Germinal center (tissue), 1 donor: ENCODE results near the gene NACA.
A peak's percentile ranks its signal among the peaks of the same experiment; 100 is the strongest.
"Not testable (repeated sequence)": the region's sequence is repeated elsewhere in the genome, so short reads cannot be mapped to it uniquely, and the experiment has no call there.

Experiments
- DNase-seq: peaks from one replicate; pipeline ENCODE4 v3.0.0; 2012; ENCODE audit warnings: mixed read lengths, low spot score

Gene NACA

DNA sequence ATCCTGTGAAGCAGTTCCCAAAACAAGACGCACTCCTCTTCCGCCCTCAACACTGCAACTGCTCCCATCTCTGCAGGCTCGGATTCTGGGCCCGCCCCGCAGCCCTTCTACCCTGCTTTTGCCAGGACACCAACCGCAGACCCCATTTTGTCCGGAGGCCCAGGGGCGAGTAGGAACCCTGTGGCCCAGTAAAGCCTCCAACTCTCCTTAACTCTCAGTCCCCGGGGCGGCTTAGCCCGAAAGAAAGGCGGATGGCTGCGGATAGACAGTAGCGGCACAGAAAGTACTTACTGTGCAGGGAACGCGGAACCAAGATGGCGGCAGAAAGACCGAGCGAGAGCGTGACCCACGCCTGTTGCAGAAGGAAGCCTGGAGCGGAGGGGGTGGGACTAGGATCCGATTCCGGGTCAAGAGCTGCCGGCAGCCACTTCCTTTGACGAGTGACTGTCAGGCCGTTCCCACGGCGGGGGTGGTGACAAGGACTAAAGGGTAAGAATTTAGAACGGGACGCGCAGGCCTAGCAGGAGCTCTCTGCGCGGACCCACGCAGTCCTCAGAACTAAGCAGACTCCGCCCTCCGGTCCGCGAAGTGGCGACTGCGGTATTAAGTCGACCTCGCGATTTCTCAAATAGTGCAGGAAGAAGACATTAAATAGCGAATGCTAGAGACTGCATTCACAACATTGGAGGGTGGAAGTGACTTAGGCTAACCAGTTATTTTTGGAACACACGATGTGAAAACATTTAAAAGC is at the start of gene NACA:
Gene NACA (minus strand): TSS at position 328 of the 751 bp plus-strand sequence. CDS start 778 bp downstream, outside the sequence.
- DNase-seq = peak; percentile 97

DNA sequence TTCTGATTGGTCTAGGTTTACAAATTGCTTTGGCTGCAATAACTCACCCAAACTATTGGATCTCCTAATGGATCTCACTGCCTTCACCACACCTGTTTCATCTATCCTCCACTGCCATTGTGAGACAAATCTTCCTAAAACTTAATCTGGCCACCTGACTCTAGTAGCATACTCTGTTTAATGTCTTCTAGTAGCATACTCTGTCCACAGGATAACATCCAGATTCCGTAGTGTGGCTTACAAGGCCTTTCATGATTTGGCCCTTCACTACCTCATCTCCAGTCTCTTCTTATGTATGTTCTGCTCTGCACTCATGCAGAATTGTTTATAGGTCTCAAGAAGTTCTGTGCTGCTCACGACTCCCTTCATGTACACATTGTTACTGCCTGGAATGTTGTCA is 48.0 kb upstream of the NACA start:
- DNase-seq = no peak

DNA sequence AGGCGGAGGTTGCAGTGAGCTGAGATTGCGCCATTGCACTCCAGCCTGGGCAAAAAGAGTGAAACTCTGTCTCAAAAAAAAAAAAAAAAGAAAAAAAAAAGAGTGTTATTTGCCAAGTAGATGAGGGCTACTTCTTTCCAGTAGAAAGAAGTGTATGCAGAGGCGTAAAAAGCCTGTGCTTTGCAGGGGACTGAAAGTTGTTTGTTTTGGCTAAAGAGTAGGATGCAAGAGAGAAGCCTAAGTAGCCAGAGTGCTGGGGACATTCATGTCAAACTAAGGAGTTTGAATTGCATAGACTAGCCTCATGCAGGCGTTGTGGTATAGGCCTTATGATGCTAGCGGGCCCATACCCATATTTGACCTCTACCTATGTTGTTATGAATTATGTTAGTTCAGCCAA is 47.5 kb upstream of the NACA start:
- DNase-seq = no peak

DNA sequence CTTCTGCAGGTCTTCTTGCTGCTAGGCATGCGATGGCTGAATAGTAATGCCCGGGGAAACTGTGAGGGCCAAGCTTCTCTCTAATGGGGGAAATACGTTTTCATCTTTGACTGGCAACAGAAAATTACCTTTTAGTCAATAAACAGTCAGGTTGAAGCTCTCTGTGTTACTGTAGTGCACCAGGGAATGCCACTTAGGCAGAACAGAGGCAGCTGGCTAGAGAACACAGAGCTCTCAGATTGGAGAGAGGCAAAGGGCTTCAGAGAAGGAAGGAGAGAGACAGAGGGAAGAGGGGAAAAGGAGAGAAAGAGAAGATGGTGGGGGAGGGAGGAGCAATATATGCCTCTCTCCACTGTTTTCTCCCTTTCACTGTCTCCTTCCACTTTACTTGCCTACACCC is 44.8 kb upstream of the NACA start:
- no peak for DNase-seq

DNA sequence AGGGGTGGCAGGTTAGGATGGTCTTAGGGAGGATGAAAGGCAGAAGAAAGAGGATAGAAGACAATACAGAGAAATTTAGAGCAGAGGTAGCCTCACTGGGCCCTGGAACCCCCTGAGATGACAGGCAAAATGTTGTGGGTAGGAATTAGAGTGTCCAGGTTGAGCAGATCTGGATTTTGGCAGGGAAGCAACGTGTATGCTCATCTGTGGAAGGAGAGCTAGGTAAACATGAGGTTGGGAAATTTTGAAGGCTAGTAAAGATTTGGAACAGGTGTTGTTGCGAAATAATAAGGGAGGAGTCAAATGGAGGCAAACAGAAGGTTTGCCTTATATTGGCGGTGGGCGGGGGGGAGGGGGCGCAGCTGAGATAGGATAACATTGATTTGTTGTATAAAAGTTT is 43.3 kb upstream of the NACA start:
- no peak for DNase-seq

DNA sequence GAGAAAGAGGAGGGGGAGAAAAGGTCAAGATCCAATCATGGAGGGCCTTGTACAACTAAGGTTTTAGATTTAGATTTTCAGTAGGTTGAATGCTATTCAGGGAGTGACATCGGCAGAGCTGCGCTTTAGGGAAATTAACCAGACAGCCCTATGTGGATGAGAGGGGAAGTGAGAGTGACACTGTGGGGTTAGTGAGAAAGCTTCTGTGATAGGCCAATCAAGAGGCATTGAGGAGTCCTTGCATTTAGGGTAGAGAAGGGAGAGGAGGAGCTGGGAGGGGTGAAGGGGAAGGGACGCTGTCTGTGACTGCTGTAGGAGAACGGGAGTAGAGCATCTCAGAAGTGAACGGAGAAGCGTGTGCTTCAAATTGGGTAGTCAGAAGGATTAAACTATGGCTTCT is 41.4 kb upstream of the NACA start:
- DNase-seq = peak; percentile 86

DNA sequence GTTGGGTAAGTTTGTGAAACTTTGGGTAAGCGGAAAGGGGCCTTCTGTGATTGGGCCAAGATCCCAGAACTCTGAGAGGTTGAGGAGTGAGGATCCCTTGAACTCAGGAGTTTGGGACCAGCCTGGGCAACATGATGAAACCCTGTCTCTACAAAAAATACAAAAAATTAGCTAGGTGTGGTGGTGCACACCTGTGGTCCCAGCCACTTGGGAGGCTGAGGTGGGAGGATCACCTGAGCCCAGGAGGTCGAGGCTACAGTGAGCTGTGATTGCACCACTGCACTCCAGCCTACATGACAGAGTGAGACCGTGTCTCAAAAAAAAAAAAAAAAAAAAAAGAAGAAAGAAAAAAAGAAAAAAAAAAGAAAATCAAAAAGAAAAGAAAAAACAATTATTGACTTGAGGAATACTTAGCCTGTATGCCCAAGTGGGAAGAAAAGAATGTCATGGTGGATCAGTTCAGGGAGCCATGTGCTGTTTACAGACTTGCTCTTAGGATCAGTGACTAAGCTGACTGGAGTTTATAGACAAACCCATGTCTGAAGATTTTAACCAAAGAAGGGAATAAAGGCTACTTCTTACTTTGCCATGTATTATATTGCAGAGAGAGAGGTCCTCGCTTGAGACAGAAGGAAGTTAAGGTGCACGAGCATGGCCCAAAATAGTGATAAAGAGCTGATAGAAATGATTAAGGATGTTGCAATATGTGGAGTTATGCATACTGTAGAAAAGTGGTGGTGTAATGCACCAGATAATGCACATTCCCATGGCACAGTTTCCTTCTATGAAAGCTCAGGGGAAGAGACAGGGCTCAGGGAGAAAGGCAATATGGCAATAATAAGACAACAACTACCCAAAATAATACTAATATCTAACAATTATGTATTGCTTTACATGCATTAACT is 38.9 kb upstream of the NACA start:
- DNase-seq = no peak

DNA sequence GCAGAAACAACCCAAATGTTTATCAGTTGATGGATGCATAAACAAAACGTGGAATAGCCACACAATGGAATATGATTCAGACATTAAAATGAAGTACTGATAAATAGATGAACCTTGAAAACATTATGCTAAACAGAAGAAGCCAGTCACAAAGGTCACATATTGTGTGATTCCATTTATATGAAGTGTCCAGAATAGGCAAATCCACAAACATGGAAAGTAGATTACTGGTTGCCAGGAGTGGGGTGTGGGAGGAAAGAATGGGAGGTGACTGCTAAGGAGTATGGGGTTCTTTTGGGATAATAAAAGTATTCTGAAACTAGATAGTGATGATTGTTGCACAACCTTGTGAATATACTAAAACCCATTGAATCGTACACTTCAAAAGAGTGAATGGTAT is 36.7 kb upstream of the NACA start:
- no peak for DNase-seq

DNA sequence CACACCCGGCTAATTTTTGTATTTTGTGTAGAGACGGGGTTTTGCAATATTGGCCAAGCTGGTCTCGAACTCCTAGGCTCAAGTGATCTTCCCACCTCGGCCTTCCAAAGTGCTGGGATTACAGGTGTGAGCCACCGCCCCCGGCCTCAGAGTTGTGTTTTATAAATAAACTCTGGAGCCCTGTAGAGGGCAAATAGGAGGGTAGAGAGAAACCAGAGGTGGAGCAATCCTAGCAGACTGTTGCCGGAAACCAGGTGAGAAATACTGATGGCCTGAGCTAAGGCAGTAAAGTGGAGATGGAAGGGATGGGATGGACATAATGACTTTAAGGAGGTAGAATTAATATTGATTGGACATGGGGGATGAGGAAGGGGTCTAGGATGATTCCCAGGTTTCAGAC is 35.4 kb upstream of the NACA start:
- DNase-seq = no peak

DNA sequence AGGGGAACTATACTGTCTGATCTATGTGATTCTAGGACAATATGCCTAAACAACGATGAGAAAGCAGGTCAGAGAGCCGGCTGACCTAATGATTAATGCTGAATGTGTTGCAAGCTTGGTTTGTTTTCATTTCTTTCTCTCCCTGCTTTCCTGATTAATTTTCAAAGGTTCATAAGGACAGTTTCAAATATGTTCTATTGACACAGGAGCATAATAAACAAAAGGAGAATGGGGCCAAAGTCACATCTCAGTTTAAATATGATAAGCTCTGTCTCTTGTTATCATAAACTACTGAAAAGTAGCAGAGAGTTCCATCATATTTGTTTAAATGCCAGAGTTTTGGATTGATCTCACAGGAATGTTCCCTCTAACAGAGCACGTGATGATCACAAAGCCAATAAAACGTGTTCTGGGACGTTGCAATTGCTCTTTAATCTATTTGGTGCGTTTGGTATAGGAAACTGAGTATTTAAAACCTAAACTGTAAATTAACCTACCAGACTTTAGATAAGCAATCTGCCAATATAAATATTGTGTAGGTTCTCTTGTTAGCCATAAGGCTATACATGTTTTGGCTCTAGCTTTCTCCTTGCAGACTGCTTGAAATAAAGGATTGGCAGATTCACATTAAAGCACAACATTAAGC is 34.3 kb upstream of the NACA start:
- DNase-seq = no peak

DNA sequence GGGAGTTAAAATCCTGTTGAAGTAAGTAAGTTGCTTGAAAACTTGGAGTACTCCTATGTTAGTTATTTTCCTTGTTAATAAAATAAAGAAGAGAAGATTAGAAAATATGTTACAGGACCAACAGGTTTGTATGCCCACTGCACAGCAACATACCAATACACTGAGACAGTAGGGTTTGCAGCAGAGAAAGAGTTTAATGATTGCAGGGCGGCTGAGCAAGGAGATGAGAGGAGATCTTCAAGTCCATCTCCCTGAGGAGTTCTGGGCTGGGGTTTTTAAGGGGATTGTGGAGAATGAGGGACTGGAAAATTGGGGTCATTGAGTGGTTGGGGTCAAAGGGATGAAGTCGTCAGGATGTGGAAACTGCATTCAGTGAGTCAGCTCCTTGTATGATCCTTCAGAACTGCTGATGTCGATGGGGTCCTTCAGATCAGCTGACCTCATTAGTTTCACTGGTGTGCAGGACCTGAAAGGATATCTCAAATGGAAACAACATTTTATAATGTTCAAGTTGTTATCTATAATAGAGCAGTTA is 33.7 kb upstream of the NACA start:
- DNase-seq = no peak

DNA sequence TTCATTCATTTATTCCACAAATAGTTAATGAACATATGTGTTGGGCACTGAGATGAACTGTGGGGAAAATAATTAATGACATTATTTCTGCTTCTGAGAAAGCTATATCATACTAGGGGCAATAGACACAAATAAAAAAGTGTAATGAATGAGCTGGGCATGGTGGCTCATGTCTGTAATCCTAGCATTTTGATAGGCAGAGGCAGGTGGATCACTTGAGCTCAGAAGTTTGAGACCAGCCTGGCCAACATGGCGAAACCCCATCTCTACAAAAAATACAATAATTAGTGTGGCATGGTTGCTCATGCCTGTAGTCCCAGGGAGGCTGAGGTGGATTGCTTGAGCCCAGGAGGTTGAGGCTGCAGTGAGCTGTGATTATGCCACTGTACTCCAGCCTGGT is 32.9 kb upstream of the NACA start:
- not testable (repeated sequence) for DNase-seq

DNA sequence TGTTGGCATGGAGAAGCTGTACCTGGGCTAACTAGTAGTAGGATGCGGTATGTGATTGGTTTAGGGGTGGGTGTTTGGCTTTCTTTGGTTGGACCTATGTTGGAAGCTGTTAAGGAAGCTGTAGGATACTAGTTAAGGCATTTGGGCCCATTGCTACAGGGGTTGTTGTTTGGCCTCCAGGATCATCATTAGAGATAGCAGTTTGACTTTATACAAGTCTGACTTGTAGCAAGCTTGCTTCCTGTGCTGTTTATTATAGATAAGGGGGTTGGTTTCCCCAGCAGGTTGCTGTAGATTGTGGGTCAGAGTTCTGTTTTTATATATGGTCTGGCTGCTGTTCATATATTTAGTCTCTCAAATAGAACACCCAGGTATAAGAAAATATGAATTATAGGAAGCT is 28.5 kb upstream of the NACA start:
- no peak for DNase-seq

DNA sequence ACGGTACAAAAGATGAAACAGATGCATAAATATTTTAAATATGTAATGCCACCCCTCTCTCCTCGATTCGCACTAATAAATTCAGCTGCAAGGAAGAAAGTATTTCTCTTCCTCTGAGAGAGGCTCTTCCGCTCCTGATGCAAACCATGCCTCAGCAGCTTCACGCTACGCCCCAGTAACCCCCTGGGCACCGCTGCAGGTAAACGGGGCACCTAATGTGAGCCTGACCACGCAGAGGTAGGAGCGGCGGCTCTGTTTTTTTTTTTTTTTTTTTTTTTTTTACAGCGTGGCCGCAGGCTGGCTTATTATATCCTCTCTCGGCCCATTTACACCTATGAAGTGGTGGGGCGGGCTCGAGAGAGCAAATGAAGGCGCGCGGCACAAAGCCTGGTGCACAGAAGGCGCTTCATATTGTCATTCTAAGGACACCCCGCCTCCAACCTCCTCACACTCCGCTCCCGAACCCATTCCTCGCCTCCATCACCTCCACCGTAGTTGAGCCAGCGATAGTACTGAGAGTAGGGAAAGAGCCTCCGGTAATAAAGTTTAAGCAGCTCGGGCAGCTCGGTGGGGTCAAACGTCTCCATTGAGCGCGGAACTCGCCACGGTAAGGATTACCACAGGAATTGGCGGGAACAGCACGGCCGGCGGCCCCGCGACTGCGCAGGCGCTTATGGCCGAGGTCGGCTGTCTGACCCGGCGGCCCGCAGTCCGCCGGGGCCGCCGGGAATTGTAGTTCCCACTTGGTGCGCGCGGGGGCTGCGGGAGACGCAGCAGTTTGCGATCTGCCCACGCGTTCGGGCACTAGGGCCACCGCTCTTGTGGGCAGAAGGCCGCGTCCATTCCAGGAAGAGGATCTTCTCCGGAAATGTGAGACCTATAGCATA is 26.9 kb upstream of the NACA start, which contains the start of gene PRIM1:
Gene PRIM1 (minus strand): TSS at position 612 of the 887 bp plus-strand sequence. CDS start 25 bp downstream, at position 587.
- peak; percentile 93 for DNase-seq

DNA sequence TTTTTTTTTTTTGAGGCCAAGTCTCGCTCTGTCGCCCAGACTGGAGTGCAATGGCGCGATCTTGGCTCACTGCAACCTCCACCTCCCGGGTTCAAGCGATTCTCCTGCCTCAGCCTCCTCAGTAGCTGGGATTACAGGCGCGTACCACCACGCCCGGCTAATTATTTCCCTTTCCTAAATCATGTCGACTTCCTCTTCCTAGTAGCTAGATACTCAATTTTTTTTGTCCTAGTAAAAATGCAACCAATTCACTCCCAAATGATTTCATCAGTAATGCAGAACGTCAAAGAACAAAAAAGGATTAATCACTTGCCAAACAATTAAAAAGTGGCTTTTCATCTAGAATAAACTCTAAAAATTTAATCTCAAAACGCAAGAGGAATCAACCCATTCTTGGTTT is 25.5 kb upstream of the NACA start:
- not testable (repeated sequence) for DNase-seq

DNA sequence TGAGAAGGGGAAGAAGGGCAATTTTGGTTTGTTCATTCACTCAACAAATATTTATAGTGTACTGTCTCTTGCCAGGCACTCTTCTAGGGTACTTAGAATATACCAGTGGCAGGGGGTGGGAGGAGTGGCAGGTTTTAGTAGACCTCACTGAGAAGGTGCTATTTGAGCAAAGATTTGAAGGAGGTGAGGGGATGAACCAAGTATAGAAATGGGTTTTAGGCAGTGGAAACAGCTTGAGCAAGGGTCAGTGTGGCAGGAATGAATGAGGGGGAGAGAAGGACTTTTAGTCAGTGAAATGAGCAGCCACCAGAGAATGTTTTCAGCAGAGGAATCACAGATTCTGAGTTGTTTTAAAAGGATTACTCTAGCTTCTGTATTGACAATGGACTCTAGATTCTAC is 24.8 kb upstream of the NACA start:
- no peak for DNase-seq

DNA sequence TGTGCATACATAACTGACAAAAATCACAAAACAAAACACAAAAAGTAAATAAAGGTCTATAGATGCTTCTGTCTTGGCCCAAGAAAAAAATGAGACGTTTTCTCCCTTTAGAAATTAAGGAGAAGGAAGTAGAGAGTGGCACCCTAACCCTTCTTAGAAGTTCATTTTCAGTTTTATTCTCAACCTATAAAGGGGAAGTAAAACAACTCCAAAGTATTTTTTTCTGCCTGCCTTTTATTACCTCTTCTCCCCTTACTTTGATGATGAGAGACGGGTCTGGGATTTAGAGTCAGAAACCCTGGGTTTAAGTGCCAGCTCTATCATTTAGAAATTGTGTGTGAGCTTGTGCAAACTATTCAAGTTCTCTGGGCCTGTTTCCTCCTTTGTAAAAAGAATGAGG is 24.3 kb upstream of the NACA start:
- peak; percentile 23 for DNase-seq

DNA sequence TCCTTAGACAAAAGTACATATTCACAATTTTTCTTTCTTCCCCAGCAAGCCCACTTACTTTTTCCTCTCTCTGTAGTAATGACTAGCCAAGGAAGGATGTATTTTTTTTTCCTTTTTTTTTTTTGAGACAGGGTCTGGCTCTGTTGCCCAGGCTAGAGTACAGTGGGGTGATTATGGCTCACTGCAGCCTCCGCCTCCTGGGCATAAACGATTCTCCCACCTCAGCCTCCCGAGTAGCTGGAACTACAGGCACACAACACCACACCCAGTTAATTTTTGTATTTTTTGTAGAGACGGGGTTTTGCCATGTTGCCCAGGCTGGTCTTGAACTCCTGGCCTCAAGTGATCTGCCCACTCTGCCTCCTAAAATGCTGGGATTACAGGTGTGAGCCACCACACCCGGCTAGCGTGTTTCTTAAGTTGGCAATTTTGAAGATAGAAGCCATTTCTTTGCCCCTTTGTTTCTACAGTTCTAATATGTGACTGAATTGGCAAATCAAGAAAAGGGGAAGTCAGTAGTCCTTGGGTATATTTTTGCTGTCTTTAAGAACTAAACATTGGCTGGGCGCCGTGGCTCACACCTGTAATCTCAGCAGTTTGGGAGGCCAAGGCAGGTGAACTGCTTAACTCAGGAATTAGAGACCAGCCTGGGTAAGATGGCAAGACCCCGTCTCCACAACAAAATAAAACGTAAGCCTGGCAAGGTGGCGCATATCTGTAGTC is 3.2 kb upstream of the NACA start:
- DNase-seq = no peak

DNA sequence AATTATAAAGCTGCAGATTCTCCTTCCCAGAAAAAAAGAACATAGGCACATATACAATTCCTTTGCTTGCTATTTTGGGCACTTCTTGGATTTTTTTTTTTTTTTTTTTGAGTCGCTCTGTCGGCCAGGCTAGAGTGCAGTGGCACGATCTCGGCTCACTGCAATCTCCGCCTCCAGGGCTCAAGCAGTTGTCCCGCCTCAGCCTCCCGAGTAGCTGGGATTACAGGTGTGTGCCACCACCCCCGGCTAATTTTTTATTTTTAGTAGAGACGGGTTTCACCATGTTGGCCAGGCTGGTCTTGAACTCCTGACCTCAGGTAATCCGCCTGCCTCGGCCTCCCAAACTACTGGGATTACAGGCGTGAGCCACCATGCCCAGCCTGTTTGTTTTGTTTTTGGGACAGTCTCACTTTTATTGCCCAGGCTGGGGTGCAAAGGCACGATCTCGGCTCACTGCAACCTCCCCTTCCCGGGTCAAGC is 1.1 kb upstream of the NACA start:
- DNase-seq = not testable (repeated sequence)

DNA sequence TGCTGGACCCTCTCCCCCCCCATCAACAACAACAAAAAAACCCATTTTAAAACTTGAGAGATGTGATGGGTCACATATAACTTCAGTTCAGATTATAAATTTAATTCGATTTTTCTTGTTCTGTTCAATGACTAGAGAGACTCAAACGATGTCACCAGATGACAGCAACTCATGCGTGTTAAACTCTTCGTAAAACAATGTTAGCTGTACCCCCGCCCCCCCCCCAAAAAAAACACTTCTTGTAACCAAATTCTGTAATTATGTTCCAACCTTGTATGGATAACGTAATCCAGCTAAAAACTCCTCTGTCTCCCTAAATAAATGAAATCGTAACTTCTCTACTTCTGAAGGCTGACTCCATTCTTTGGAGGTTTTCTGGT is 614 bp upstream of the NACA start:
- DNase-seq = no peak

DNA sequence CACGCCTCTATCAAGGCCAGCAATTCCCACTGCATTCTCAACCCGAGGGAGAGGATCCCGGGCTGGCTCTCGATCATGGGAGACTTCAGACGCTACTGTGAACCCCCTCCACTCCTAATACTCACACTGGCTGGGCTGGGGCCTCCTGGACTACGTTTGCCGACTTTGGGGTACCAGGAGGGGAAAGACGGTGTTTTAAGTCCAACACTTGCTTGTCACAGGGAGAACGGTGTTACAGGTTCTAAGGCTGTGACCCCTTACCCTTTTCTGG is 463 bp downstream of the NACA start:
- no peak for DNase-seq
